Stimulated activated effector memory CD8-positive, alpha-beta T cell treated with anti-CD3 and anti-CD28 coated beads, Interleukin-12 subunit alpha, Interleukin-12 subunit beta, amount 100 ng/mL, for 72 hours (primary cell): Measurements from ENCODE around the gene DERL3.

Source experiments
- ATAC-seq: fragments of 150-1000 bp; cut with Tn5 transposase; 2 replicates; pipeline ENCODE4 v1.10.0; 2021
- DNase-seq, 2 donors: peaks; one replicate each; pipeline ENCODE4 v3.0.0; 2021 to 2022; ENCODE audit warnings: low spot score in 2 of 2
- H3K27ac Mint-ChIP-seq: one replicate; pipeline ENCODE4 v1.8.0; 2022; ENCODE audit warnings: mild to moderate bottlenecking, mixed read lengths
- H3K36me3 Mint-ChIP-seq: one replicate; pipeline ENCODE4 v1.8.0; 2022; ENCODE audit warnings: mild to moderate bottlenecking, mixed read lengths
- H3K4me1 Mint-ChIP-seq: one replicate; pipeline ENCODE4 v1.8.0; 2022; ENCODE audit warnings: mixed read lengths
- H3K4me3 Mint-ChIP-seq: one replicate; pipeline ENCODE4 v1.8.0; 2022; ENCODE audit warnings: mild to moderate bottlenecking, mixed read lengths
- H3K9me3 Mint-ChIP-seq: one replicate; pipeline ENCODE4 v1.8.0; 2022; ENCODE audit warnings: mixed read lengths

DERL3 gene

GRCh38 chr22:23837911-23838680 is 710 bp downstream of the DERL3 start:
- ATAC-seq, result no peak
- Mint-ChIP-seq H3K36me3 (peaks cover 38% of the 10 kb centered on the region), H3K9me3 (no peaks in the 10 kb centered on the region), H3K27ac (peak overlapping the region; percentile 96), H3K4me1 (peaks cover 29% of the 10 kb centered on the region), H3K4me3 (peak overlapping the region; percentile 96)
- no peak for DNase-seq

- Mint-ChIP-seq H3K9me3 (no peaks in the 10 kb centered on the region), H3K27ac (peak overlapping the region; percentile 43), H3K36me3 (peaks cover 38% of the 10 kb centered on the region), H3K4me1 (peaks cover 29% of the 10 kb centered on the region), H3K4me3 (peak overlapping the region; percentile 96)
- DNase-seq (no peak), ATAC-seq (no peak)
Observed at GRCh38 chr22:23837496-23837859, 1.3 kb downstream of the DERL3 start.

DNA sequence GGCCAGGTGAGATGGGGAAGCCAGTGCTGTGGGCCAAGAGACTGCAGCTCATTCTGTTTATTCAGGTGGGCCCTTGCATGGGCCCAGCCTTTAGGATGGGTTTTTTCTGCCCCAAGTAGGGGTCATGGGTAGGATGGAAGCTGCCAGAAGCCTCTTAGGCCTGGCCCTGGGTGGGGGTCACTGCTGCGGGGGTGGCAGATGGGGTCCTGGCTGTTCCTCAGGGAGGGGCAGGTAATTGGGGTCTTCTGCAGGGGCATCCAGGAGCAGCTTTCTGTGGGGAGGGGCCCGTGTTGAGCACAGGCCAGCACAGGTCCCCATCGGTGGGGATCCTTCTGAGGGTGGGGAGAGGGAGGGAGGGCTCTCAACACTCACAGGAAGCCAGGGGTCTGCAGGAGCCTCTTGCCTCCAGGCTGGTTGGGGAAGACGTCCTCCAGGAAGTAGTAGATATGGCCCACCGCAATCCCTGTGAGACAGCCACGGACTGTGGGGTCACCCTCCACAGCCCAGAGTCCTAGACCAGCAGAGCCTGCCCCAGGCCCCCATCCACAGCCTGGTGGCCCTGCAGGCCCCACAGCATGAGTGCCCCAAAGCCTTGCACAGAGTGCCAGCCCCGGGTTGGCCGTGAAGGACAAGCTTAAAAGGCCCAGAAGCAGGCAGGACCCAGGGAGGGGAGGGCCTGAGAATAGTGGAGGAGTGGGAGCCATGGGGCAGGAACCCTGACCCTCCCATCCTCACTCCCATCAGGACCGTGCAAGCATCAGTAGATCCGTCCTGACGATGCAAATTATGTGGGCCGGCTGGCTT is 1.9 kb downstream of the DERL3 start:
- Mint-ChIP-seq H3K27ac (peak overlapping the region; percentile 75), H3K4me1 (peaks cover 29% of the 10 kb centered on the region), H3K36me3 (peaks cover 38% of the 10 kb centered on the region), H3K9me3 (no peaks in the 10 kb centered on the region), H3K4me3 (peak overlapping the region; percentile 96)
- DNase-seq (no peak), ATAC-seq (no peak)

DNA sequence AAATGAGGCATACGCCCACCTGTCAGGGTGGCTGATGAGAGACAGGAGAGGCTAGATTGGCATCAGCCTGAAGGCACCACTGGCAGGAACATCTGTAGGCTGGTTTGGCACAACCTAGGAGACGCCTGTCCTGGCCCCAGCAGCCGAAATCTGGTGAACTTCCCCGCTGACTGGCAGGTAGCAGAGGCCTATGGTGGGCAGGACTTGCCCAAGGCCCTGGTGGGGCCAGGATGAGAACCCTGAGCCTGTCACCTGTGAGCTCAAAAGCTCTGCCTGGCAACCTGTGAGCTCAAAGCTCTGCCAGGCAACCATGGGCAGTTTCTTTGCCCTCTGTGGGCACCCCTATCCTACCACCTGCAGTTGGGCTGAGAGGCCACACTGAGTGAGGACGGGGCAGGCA is 2.5 kb downstream of the DERL3 start:
- peak overlapping the region; percentile 96 for H3K4me3 Mint-ChIP-seq
- ATAC-seq (no peak), DNase-seq (no peak)
- no peaks in the 10 kb centered on the region for H3K9me3 Mint-ChIP-seq
- peaks cover 44% of the 10 kb centered on the region for H3K36me3 Mint-ChIP-seq
- peaks cover 29% of the 10 kb centered on the region for H3K4me1 Mint-ChIP-seq
- H3K27ac Mint-ChIP-seq, result peak overlapping the region; percentile 75

GRCh38 chr22:23835484-23836144 is 3.2 kb downstream of the DERL3 start:
- Mint-ChIP-seq H3K4me1 (peaks cover 29% of the 10 kb centered on the region), H3K36me3 (peaks cover 50% of the 10 kb centered on the region), H3K27ac (peak overlapping the region; percentile 75), H3K4me3 (no peak overlapping the region), H3K9me3 (no peaks in the 10 kb centered on the region)
- ATAC-seq (no peak), DNase-seq (no peak)

GRCh38 chr22:23834793-23835483 is 3.9 kb downstream of the DERL3 start:
- Mint-ChIP-seq H3K4me3 (no peak overlapping the region), H3K4me1 (peaks cover 28% of the 10 kb centered on the region), H3K9me3 (no peaks in the 10 kb centered on the region), H3K27ac (peak overlapping the region; percentile 75), H3K36me3 (peaks cover 57% of the 10 kb centered on the region)
- DNase-seq, result no peak
- ATAC-seq, result no peak

DNA sequence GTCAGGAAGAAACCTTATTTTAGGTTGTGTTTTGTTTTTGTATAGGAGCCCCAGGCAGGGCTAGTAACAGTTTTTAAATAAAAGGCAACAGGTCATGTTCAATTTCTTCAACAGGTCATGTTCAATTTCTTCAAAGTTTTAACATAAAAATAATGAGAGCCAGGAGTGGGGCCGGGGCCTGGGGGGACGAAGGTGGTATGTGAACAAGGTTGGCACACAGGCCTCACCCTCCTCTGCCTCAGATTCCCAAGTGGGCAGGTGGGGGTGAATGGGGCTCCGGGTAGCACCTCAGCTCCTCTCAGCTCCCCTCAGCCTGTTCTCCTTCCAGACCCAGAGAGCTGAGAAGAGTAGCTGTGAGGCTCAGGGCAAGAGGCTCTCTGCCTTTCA is 4.4 kb downstream of the DERL3 start:
- H3K9me3 Mint-ChIP-seq, result no peaks in the 10 kb centered on the region
- H3K27ac Mint-ChIP-seq, result no peak overlapping the region
- H3K4me3 Mint-ChIP-seq, result no peak overlapping the region

DNA sequence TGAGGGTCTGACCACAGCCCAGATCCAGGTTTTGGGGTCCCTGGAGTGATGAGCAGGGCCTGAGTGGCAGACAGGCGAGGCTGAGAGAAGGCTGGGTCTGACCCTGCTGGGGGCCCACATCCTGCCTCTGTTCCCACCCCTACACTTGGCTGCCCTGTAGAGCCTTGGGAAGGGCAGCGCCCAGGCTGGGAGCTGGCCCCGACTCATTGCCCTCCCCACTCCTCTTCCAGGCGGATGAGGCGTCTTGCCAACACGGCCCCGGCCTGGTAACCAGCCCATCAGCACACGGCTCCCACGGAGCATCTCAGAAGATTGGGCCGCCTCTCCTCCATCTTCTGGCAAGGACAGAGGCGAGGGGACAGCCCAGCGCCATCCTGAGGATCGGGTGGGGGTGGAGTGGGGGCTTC is 4.9 kb downstream of the DERL3 start:
- peaks cover 59% of the 10 kb centered on the region for H3K36me3 Mint-ChIP-seq
- no peak for ATAC-seq
- no peak for DNase-seq
- no peak overlapping the region for H3K4me3 Mint-ChIP-seq
- peaks cover 23% of the 10 kb centered on the region for H3K4me1 Mint-ChIP-seq
- H3K9me3 Mint-ChIP-seq, result no peaks in the 10 kb centered on the region
- no peak overlapping the region for H3K27ac Mint-ChIP-seq

More for the DNA sequence above, 4.4 kb downstream of the DERL3 start:
- DNase-seq (no peak), ATAC-seq (no peak)
- Mint-ChIP-seq H3K4me1 (peaks cover 23% of the 10 kb centered on the region), H3K36me3 (peaks cover 59% of the 10 kb centered on the region)

GRCh38 chr22:23833017-23833751 is 5.6 kb downstream of the DERL3 start:
- no peak overlapping the region for H3K4me3 Mint-ChIP-seq
- peaks cover 22% of the 10 kb centered on the region for H3K4me1 Mint-ChIP-seq
- no peak for ATAC-seq
- DNase-seq, result no peak
- peaks cover 58% of the 10 kb centered on the region for H3K36me3 Mint-ChIP-seq
- no peak overlapping the region for H3K27ac Mint-ChIP-seq
- no peaks in the 10 kb centered on the region for H3K9me3 Mint-ChIP-seq

- peak overlapping the region; percentile 85 for H3K27ac Mint-ChIP-seq
- ATAC-seq (no peak), DNase-seq (no peak)
- no peaks in the 10 kb centered on the region for H3K9me3 Mint-ChIP-seq
- peaks cover 14% of the 10 kb centered on the region for H3K4me1 Mint-ChIP-seq
- H3K36me3 Mint-ChIP-seq, result peaks cover 53% of the 10 kb centered on the region
- no peak overlapping the region for H3K4me3 Mint-ChIP-seq
Observed at GRCh38 chr22:23832226-23833016, 6.4 kb downstream of the DERL3 start.

DNA sequence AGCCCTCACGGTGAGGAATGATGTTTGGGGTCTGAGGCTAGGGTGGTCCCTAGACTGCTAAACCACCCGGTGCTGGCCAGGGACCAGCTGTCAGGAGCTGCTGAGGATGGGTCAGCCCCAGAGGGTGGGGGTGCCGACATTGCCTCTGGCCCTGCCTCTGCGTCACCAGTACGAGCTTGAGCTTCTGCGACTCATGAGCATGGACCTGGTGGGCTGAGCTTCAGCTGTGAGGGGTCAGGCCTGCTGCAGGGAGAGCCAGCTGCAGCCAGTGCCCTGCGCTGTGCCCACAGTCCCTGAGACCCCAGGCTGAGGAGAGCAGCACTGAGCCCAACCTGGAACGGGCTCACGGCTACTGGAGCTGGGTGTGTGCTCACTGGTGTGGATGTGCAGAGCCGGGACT is 7.0 kb downstream of the DERL3 start:
- Mint-ChIP-seq H3K9me3 (no peaks in the 10 kb centered on the region), H3K4me3 (no peak overlapping the region), H3K27ac (peak overlapping the region; percentile 85), H3K4me1 (peaks cover 10% of the 10 kb centered on the region), H3K36me3 (peaks cover 53% of the 10 kb centered on the region)
- ATAC-seq (no peak), DNase-seq (no peak)

DNA sequence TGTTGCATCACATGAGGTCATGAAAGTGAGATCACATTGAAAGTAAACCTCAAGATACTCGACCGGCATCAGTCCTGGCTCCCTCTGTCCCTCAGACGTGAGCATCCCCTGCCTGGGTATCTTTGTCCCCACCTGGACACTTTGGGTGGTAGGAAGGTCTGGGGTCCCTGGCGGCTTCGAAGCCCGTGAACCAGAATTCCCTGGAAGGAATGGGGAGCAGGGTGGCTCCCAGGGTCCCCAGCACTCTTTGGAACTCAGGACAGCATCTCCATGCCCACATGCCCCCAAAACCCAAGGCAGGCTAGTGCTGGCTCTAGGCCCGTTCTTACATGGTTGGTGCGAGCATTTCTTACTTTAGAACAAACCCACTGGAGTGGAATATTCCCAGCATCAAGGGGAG is 7.5 kb downstream of the DERL3 start:
- peaks cover 10% of the 10 kb centered on the region for H3K4me1 Mint-ChIP-seq
- ATAC-seq, result no peak
- peak overlapping the region; percentile 50 for H3K27ac Mint-ChIP-seq
- peaks cover 53% of the 10 kb centered on the region for H3K36me3 Mint-ChIP-seq
- no peak for DNase-seq
- H3K4me3 Mint-ChIP-seq, result no peak overlapping the region
- H3K9me3 Mint-ChIP-seq, result no peaks in the 10 kb centered on the region

DNA sequence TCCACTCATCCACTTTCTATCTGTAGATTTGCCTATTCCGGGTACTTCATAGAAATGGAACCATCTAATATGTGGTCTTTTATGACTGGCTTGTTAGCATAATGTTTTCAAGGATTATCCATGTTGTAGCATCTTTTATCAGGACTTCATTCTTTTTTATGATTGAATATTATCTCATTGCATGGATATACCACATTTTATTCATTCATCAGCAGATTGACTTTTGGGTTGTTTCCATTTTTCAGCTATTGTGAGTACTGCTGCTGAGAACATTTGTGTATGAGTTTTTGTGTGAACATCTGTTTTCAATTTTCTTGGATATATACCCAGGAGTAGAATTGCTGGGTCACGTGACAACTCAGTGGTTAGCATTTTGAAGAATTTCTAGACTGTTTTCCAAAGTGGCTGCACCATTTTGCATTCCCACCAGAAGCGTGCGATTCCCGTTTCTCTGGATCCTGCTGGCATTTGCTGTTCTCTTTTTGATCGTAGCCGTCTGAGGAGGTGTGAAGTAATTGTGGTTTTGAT is 8.9 kb downstream of the DERL3 start:
- no peak overlapping the region for H3K27ac Mint-ChIP-seq
- H3K36me3 Mint-ChIP-seq, result peaks cover 60% of the 10 kb centered on the region

More for the DNA sequence above, 8.9 kb downstream of the DERL3 start:
- H3K9me3 Mint-ChIP-seq, result no peaks in the 10 kb centered on the region
- peaks cover 10% of the 10 kb centered on the region for H3K4me1 Mint-ChIP-seq
- DNase-seq (no peak), ATAC-seq (no peak)
- H3K4me3 Mint-ChIP-seq, result no peak overlapping the region
